ENCODE results near the gene NCOR1.

DNA sequence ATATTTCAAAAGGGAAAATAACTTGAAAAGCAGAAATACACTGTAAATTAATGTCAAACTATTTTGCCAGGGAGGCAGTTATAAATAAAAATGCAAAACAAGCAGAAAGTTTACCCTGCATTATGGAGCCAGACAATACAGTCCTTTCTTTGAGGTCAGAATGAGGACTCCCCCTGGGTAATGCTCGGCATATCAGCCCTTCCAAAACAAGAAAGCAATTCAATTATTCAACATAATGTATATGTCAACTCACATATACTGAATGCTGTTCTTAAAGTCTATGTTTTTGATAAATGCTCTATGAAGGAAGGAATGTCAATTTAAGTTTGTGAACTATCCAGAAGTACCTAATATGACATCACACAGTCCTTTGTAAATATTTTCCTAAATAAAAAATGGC is 143.3 kb downstream of the NCOR1 start:
- TF ChIP-seq CTBP1 (IDR thresholded peaks at IDR 0.05; ENCODE audit: borderline replicate concordance) (no peak), HDGF (IDR thresholded peaks at IDR 0.05; ENCODE audit: borderline replicate concordance) (no peak), ARNT (IDR thresholded peaks at IDR 0.05) (no peak), FOXM1 (IDR thresholded peaks at IDR 0.05; ENCODE audit: borderline replicate concordance) (no peak), FOXA1 (IDR thresholded peaks at IDR 0.05) (no peak), ZNF384 (IDR thresholded peaks at IDR 0.05) (no peak), ELF4 (IDR thresholded peaks at IDR 0.05) (no peak), SP1 (IDR thresholded peaks at IDR 0.05) (no peak), SUZ12 (IDR thresholded peaks at IDR 0.05) (no peak), BHLHE40 (IDR thresholded peaks at IDR 0.05; ENCODE audit: borderline replicate concordance) (no peak)
